IPS DF 6.9 (cell line): ENCODE results near the gene PI4KA.
"Not testable (repeated sequence)": the region's sequence is repeated elsewhere in the genome, so short reads cannot be mapped to it uniquely, and the experiment has no call there.

Experiments used
- DNase-seq: peaks from one replicate; pipeline ENCODE4 v3.0.0-alpha.2; 2013; ENCODE audit warnings: low read depth, low spot score
- H3K27ac ChIP-seq: one replicate; pipeline ENCODE4 v1.5.1; 2013; ENCODE audit warnings: low read length, control low read depth
- H3K27me3 ChIP-seq: 2 replicates; pipeline ENCODE4 v1.6.1; 2013; ENCODE audit warnings: mild to moderate bottlenecking, low read length; ENCODE audit not compliant: control insufficient read depth, insufficient read depth
- H3K36me3 ChIP-seq: 2 replicates; pipeline ENCODE4 v1.6.1; 2013; ENCODE audit warnings: low read length; ENCODE audit not compliant: control insufficient read depth, insufficient read depth
- H3K4me1 ChIP-seq: 2 replicates; pipeline ENCODE4 v1.6.1; 2013; ENCODE audit warnings: low read length; ENCODE audit not compliant: control insufficient read depth, insufficient read depth
- H3K4me3 ChIP-seq: 2 replicates; pipeline ENCODE4 v1.5.1; 2013; ENCODE audit warnings: mild to moderate bottlenecking, low read length
- H3K9me3 ChIP-seq: 2 replicates; pipeline ENCODE4 v1.6.1; 2013; ENCODE audit warnings: low read length, inconsistent platforms; ENCODE audit not compliant: control insufficient read depth, insufficient read depth
- WGBS: extraction: QIAGEN DNeasy Blood & Tissue Kit; methylation state at CpG from one replicate; pipeline ENCODE4 v1.1.7; 2013; ENCODE audit warnings: mixed read lengths, missing lambda C conversion rate; ENCODE audit not compliant: insufficient read length, insufficient coverage; 5-methylcytosine and 5-hydroxymethylcytosine counted together

PI4KA gene

DNA sequence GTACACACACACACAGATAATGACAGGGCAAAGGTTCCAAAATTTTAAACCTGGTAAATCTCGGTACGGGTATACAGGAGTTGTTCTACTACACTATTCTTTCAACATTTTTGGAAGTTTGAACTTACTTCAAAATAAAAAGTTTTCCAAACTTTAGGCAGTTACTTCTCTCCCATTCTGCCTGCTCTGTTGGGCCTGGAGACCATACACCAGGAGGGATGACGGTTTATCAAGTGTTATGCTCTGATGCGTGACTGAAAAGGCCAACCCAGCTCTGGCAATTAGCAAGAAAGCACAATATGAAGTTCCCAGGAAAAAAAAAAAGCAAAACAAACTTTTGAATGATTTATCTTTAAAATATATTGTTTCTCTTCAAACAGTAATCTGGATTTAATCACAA, 83.7 kb downstream of the PI4KA start:
- H3K36me3 ChIP-seq, result no peaks in the 10 kb centered on the region
- no peaks in the 10 kb centered on the region for H3K9me3 ChIP-seq
- no peak for DNase-seq
- no CpG with 5 or more reads among the region's 4 CpGs for WGBS
- H3K27me3 ChIP-seq, result no peaks in the 10 kb centered on the region
- H3K4me1 ChIP-seq, result no peaks in the 10 kb centered on the region
- no peak overlapping the region for H3K27ac ChIP-seq
- no peak overlapping the region for H3K4me3 ChIP-seq

DNA sequence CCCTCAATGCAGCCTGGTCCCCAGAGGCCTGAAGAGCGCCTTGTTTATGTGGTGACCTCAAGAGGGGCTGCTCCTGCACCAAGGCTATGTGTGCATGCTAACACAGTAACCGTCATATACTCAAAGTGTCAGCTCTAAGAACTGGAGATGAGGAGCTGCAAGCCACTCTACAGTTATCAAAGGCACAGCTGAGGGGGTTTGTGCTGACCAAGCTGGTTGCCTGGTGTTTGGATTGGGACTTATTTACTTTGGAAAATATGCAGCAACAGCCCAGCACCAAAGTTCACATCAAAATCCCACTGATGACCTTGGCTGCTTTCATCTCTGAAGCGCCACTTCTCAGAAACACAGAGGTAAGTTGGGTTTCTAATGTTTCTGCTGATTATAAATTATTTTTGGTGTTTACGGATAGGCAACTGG, 84.8 kb downstream of the PI4KA start, which contains the start of gene SERPIND1:
TSS of gene SERPIND1 (plus strand) at position 321 of the 420 bp plus-strand sequence. CDS start 5,200 bp downstream, outside the sequence.
- Histone ChIP-seq H3K27ac (no peak within 1 kb of the TSS), H3K4me3 (no peak within 1 kb of the TSS), H3K27me3 (no peaks in the 10 kb centered on the region), H3K4me1 (no peaks in the 10 kb centered on the region), H3K36me3 (no peaks in the 10 kb centered on the region), H3K9me3 (no peaks in the 10 kb centered on the region)
- no peak for DNase-seq
- no CpG with 5 or more reads among the region's 4 CpGs for WGBS

DNA sequence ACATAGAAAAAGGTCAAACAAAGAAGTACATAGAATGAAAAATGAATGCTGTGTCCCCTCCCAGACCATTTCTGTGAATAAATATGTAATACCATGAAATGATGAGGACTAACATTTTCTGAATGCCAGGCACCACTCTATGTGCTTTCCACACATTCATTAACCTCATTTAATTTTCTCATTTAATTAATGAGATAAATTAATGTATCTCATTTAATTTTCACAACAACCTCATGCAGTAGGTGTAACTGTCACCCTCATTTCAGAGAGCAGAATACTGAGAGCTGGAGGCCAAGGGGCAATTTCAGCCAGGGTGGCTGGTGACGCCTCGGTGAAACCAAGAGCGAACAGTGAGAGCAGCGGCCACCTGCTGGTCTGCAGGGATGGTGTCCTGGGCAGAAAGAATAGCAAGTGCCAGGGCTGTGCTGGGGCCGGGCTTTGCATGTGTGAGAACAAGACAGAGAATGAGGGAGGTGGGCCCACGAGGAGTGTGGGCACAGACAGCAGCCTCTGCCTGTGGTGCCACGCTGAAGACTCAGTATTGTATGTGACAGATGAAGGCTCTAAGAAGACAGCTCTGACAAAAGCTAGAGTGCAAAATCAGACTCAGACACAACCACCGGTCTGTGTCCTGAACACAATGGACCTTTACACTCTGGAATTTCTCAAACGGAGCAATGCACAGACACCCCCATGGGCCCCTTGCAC, 86.5 kb downstream of the PI4KA start:
- DNase-seq, result no peak
- H3K27me3 ChIP-seq, result no peaks in the 10 kb centered on the region
- no peaks in the 10 kb centered on the region for H3K4me1 ChIP-seq
- no peaks in the 10 kb centered on the region for H3K36me3 ChIP-seq
- H3K9me3 ChIP-seq, result no peaks in the 10 kb centered on the region
- no CpG with 5 or more reads among the region's 9 CpGs for WGBS
- H3K4me3 ChIP-seq, result no peak overlapping the region
- H3K27ac ChIP-seq, result no peak overlapping the region

DNA sequence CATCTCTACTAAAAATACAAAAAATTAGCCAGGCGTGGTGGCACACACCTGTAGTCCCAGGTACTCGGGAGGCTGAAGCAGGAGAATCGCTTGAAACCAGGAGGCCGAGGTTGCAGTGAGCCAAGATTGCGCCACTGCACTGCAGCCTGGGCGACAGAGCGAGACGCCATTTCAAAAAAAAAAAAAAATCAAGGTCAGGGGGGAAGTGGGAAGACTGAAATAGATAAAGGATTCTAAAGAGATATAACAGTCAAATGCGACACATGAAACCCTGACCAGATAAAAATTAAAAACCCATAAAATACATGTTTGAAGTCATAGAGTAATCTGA, 89.2 kb downstream of the PI4KA start:
- no CpG with 5 or more reads among the region's 9 CpGs for WGBS
- not testable (repeated sequence) for DNase-seq, H3K4me3 ChIP-seq, H3K36me3 ChIP-seq, H3K4me1 ChIP-seq, H3K27ac ChIP-seq, H3K27me3 ChIP-seq, H3K9me3 ChIP-seq

DNA sequence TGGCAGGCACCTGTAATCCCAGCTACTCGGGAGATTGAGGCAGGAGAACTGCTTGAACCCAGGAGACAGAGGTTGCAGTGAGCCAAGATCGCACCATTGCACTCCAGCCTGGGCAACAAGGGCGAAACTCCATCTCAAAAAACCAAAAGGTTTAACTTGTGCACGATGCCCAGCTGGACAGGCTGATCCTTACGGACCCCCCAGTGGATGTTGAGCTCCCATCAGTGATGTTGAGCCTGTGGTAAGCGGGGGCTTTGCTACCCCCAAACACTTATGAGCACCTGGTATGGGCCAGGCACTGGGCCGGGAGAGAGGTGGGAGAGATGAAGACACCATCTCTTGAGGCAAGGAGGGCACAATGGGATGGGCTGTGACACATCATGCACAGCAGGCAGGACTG, 92.1 kb downstream of the PI4KA start:
- no peak for DNase-seq
- Histone ChIP-seq H3K36me3 (no peaks in the 10 kb centered on the region), H3K9me3 (no peaks in the 10 kb centered on the region), H3K27me3 (no peaks in the 10 kb centered on the region), H3K4me3 (no peak overlapping the region), H3K27ac (no peak overlapping the region), H3K4me1 (no peaks in the 10 kb centered on the region)
- no CpG with 5 or more reads among the region's 7 CpGs for WGBS

DNA sequence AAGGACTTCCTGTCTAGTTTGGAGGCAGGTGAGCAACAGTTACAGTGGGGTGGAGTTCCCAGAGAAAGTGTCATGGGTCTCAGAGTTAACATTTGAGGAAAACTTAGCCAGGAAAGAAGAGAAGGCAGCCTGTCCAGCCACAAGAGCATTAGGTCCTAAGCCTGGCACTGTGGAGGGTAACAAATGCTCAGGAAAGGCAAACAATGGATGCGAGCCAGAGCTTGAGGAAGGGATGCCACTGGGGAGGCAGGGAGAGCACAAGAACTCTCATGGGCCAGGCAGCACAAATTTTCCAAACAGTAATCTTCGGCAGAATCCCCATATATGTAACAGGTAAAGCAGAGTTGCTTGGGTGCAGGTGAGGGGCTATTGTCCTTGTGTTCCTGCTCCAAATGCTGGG, 92.7 kb downstream of the PI4KA start:
- no peaks in the 10 kb centered on the region for H3K9me3 ChIP-seq

DNA sequence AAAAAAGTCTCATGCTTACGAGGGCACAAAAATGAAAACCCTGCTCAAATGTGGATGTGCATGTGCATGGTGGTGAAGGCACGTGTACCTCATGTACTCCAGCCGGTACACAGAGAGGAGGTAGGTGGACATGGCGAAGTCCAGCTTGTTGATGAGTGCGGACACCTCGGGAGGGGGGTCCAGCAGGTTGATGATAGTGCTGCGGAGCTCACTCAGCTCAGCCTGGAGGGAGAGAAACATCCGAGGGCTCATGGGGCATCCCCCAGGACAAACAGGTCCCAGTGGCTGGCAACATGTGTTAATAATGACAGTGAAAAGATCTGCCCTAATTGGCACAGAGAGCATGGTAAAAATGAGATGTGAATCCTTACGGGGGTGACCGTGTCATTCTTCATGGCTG, 93.9 kb downstream of the PI4KA start:
- no peaks in the 10 kb centered on the region for H3K27me3 ChIP-seq
- H3K4me3 ChIP-seq, result no peak overlapping the region
- no peaks in the 10 kb centered on the region for H3K4me1 ChIP-seq
- no CpG with 5 or more reads among the region's 10 CpGs for WGBS
- no peak overlapping the region for H3K27ac ChIP-seq
- no peaks in the 10 kb centered on the region for H3K9me3 ChIP-seq
- no peak for DNase-seq
- H3K36me3 ChIP-seq, result no peaks in the 10 kb centered on the region

More for the DNA sequence above, 92.7 kb downstream of the PI4KA start:
- no CpG with 5 or more reads among the region's 2 CpGs for WGBS
- Histone ChIP-seq H3K27me3 (no peaks in the 10 kb centered on the region), H3K36me3 (no peaks in the 10 kb centered on the region), H3K4me3 (no peak overlapping the region), H3K27ac (no peak overlapping the region), H3K4me1 (no peaks in the 10 kb centered on the region)
- no peak for DNase-seq

DNA sequence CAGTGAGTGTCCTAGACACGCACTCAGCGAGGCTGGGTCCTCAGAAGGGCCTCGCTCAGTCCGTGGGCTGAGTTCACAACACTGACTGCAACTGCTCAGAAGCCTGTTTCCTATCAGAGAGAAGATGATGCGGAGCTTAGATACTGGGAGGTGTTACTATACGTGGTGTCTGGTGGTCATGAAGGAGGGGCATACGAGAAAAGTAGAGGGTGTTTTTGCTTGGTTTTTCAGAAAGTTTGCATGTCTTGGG, 94.2 kb downstream of the PI4KA start:
- no peak for DNase-seq
- no CpG with 5 or more reads among the region's 7 CpGs for WGBS
- Histone ChIP-seq H3K27ac (no peak overlapping the region), H3K4me1 (no peaks in the 10 kb centered on the region), H3K9me3 (no peaks in the 10 kb centered on the region), H3K4me3 (no peak overlapping the region), H3K27me3 (no peaks in the 10 kb centered on the region), H3K36me3 (no peaks in the 10 kb centered on the region)

DNA sequence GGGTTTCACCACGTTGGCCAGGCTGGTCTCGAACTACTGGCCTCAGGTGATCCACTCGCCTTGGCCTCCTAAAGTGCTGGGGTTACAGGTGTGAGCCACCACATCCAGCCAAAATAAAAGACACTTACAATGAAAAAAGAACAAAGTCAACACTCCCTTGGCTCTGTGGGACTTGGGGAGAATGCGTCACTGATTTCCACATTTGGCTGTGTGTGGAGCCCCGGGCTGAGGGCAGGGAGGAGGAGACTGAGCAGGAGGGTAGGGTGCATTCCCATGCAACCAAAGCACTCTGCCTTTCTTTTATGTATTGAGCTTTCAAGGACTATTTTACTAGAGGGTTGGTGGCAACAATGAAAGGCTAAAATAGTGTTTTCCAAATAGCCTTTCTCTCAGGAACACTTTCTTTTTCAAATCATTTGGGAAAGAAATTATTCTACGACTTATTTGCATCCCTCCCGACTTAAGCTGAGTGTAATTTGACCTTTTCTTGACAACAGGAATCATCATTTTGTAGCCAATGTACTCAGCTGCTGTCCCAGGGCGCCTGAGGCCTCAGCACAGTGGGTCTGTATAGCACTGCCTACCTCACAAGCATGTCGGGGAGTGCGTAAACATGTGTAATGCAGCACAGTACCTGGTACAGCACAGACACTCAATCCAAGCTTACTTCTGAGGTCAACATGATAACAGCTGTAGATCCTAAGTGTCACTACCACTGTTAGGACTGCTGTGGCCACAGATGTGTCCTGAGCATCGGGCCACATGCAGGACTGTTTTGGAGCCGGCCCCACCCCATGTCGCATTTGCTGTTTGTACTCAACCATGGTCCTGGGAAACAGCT, 94.8 kb downstream of the PI4KA start:
- no peak overlapping the region for H3K27ac ChIP-seq
- no peak for DNase-seq
- no peaks in the 10 kb centered on the region for H3K4me1 ChIP-seq
- H3K9me3 ChIP-seq, result no peaks in the 10 kb centered on the region
- H3K27me3 ChIP-seq, result no peaks in the 10 kb centered on the region
- no CpG with 5 or more reads among the region's 13 CpGs for WGBS
- no peak overlapping the region for H3K4me3 ChIP-seq
- no peaks in the 10 kb centered on the region for H3K36me3 ChIP-seq

DNA sequence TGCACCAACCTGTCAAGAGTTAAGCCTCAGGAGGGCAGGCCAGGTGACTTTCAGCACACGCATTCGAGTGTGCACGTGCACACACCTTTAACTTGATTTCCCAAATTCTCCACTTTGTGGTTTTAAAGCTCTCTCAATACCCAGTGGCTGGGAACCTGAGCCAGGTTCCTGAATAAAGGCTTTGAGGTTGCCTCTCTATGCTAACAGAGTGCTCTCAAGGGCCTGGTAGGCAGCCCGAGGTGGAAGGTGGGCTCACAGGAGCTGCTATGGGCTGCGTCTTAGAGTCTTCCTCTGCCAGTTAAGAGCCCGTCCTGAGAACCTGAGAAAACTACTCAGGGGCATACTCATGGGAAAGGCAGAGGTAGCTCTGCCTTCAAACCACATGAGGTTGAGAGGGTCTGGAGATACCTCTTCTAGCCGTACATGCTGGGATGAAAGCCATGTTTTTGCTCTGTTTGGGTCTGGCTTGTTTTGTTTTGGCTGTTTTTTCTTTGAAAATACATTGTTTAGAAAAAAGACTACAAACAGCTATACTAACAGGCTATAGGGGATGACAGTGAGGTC, 96.3 kb downstream of the PI4KA start:
- Histone ChIP-seq H3K36me3 (no peaks in the 10 kb centered on the region), H3K9me3 (no peaks in the 10 kb centered on the region), H3K4me3 (no peak overlapping the region), H3K4me1 (no peaks in the 10 kb centered on the region), H3K27ac (no peak overlapping the region), H3K27me3 (no peaks in the 10 kb centered on the region)
- WGBS, result no CpG with 5 or more reads among the region's 7 CpGs
- no peak for DNase-seq
